IPS-18c (cell line): ENCODE data around the gene GPSM3.

Experiments used
- H3K4me3 ChIP-seq: 2 replicates; pipeline ENCODE4 v1.7.0; 2013; ENCODE audit warnings: low read depth, mild to moderate bottlenecking, low read length, moderate library complexity; ENCODE audit not compliant: insufficient read depth
- H3K9me3 ChIP-seq: one replicate; pipeline ENCODE4 v1.6.1; 2013; ENCODE audit warnings: mild to moderate bottlenecking, low read length, moderate library complexity; ENCODE audit not compliant: control insufficient read depth, insufficient read depth

Gene GPSM3

DNA sequence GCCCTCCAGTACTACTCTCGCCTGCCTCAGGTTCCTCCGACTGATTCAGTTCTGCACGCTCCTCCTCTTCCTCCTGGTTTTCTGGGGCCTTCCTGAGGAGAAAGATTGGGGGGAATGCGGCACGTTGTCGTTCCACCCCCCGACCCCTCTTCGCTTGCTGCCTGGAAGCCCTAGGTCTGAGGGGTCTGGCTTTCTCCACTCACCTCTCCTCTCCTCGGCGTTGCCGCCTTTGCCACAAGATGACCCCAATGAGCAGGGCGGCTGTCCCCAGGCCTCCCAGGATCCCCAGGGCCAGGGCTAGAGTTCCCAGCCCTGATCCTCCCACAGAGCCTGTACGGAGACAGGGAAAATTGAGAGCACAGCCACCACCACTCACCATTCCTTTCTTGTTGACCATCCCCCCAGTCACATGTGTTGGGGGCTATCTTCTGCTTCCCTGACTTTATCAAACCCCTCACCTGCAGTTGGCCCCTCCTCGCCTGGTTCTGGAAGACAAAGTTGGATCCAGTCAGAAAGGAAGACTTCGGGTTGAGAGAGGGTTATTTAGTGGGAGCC is 11.2 kb downstream of the GPSM3 start:
- no peak overlapping the region for H3K4me3 ChIP-seq
- no peaks in the 10 kb centered on the region for H3K9me3 ChIP-seq

- Histone ChIP-seq H3K9me3 (no peaks in the 10 kb centered on the region), H3K4me3 (no peak overlapping the region; the same call in 1 of the 2 replicates)
Observed at GRCh38 chr6:32179766-32180405, 12.6 kb downstream of the GPSM3 start.

DNA sequence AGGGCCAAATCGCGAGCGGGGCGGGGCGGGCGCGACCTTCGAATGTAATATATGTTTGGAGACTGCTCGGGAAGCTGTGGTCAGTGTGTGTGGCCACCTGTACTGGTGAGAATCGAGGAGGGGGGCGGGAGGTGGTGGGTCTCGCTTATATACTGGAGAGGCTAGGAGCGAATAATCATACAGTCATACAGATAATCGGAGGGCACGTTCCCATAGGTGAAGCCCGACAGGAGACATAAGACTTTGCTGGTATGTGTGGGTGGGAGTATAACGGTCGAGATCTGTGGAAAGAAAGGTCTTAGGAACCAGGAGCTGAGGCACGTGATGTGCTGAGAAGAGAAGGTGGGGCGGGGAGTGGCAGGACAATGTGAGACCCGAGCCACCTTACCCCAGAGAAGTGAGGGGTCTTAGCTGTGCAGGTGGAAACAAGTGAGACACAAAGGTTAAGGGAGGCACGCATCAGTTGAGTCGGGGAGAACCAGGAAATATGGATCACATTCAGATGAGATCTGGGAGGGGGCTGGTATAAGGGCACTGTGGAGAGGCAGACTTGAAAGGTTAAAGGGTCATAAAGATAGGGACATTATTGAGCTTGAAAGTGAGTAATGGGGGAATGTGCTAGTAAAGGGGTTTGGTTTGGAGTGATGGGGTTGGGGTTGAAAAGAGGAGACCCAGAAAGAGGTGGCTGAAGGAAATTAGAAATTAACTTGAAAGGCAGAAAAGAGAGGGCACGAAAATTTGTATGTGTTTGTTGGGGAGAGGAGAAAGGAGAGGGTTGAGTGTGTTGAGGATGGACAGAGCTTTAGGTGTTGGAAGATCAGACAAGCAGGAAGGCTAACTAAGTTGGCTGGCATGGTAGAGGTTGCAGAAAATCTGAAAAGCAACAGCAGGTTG is 13.6 kb downstream of the GPSM3 start:
- H3K9me3 ChIP-seq: no peaks in the 10 kb centered on the region
- H3K4me3 ChIP-seq: peak overlapping the region; percentile 57

DNA sequence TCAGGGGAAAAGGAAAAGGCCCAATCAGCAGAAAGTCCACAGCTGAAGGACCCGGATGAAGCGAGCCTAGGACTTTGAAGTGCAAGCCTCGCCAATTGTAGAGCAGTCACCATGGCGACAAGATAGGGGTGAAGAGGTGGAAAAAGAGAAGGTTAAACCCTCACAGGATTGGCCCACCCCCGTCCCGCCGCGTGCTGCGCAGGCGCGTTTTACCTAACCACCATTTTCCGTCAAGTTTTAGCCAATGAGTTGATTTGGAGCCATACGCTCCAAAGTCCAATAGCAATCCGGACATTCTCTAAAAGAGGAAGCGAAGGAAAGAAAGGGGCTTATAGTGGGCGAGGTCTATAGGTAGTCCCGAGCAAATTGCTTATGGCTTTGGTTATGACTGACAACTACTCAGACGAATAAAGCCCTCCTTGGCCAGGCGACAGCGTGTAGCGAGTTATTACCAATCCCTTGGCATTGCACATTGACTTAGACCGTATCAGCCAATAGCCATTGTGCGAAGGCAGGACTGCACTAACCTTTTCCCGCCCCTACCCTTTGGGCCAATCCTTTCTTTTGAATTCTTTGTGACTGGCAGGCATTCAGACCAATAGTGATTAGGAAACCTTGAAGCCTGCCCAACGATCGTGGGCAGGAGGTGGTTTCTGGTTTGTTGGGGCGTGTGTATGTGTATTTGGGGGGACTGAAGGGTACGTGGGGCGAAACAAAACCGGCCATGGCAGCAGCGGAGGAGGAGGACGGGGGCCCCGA is 14.5 kb downstream of the GPSM3 start, which contains the start of gene RNF5:
RNF5 (plus strand) TSS at position 618 of the 759 bp plus-strand sequence; CDS start at position 725, 107 bp downstream.
- no peaks in the 10 kb centered on the region for H3K9me3 ChIP-seq
- peak within 1 kb of the TSS; percentile 89 for H3K4me3 ChIP-seq

DNA sequence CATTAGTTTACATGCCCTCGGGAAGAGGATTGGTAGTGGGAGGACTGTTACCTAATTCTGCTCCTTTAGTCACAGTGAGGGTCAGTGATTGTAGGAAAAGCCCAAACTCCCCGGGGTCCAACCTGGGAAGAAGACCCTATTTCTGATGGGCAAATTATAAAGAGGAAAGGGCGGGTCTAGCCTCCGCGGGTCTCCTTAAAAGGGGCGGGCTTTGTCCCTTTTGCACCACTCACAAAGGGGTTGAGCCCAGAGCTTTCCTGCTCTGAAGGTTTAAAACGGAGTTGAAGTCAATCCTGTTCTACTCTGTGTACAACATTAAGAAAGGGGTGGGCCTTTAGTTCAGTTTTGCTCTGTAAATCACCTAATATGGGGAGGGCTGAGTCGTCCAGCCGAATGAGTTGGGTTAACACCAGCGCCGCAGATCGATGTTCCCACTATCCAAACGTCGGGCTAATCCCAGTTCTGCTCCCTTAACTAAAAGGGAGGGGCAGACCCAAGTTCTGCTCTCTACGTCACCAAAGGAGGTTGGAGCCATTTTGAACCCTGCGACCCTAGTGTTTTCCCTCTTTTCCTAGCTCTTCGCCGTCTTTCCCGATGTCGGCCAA is 15.2 kb downstream of the GPSM3 start:
- H3K9me3 ChIP-seq: no peaks in the 10 kb centered on the region
- peak overlapping the region; percentile 89 for H3K4me3 ChIP-seq

- Histone ChIP-seq H3K9me3 (no peaks in the 10 kb centered on the region), H3K4me3 (peak overlapping the region; percentile 89)
Observed at GRCh38 chr6:32176476-32177182, 15.8 kb downstream of the GPSM3 start.

DNA sequence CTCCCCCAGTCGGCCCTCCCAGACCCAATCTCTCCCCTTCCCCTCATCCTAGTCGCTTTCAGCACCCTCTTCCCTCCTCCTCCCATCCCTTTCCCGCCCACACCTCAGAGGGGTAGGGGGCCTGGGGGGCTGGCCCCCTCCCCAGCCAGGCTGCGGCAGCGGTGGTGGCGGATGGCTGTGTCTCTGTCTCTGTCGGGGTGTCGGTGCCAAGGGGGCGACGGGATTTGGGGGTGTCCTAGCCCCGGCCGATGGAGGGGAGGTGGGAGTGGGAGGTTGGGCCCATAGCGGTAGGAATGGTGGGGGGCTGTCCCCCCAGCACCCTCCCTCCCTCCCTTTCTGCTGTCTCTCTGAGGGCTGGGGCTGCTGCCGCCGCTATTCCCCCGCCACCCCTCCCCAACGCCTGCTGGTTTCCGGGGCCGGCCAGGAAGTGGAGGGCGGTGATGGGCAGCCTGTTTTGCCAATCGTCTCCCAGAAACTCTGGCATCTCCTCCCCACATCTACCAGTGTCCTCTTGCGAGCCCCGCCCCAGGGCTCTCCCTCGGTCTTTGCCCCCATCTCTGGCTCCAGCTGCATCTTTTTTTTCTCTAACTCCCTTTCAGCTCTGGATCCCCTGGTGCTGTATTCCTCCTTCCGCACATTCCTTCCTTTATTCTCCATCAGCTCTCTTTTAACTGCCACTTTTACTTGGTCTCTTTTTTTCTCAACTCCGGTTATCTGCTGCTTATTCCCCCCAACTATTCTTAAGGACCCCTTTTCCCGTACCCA is 16.6 kb downstream of the GPSM3 start, which contains the start of gene AGPAT1:
AGPAT1 (minus strand) TSS at position 374 of the 765 bp plus-strand sequence. CDS start 4,588 bp downstream, outside the sequence.
- Histone ChIP-seq H3K4me3 (peak within 1 kb of the TSS; percentile 89), H3K9me3 (no peaks in the 10 kb centered on the region)

- Histone ChIP-seq H3K9me3 (no peaks in the 10 kb centered on the region), H3K4me3 (peak overlapping the region; percentile 89)
Observed at GRCh38 chr6:32175322-32175710, 17.1 kb downstream of the GPSM3 start.

- Histone ChIP-seq H3K9me3 (no peaks in the 10 kb centered on the region), H3K4me3 (no peak overlapping the region)
Observed at GRCh38 chr6:32174416-32174815, 18.0 kb downstream of the GPSM3 start.

- no peaks in the 10 kb centered on the region for H3K9me3 ChIP-seq
- 0 out of 2 replicates have a peak overlapping the region, but pooled peaks have one; percentile 10 for H3K4me3 ChIP-seq
Observed at GRCh38 chr6:32173051-32173727, 19.3 kb downstream of the GPSM3 start.

- Histone ChIP-seq H3K4me3 (no peak overlapping the region), H3K9me3 (no peaks in the 10 kb centered on the region)
Observed at GRCh38 chr6:32171234-32171633, 21.2 kb downstream of the GPSM3 start.

- no peak overlapping the region for H3K4me3 ChIP-seq
- no peaks in the 10 kb centered on the region for H3K9me3 ChIP-seq
Observed at GRCh38 chr6:32170294-32170693, 22.1 kb downstream of the GPSM3 start.

DNA sequence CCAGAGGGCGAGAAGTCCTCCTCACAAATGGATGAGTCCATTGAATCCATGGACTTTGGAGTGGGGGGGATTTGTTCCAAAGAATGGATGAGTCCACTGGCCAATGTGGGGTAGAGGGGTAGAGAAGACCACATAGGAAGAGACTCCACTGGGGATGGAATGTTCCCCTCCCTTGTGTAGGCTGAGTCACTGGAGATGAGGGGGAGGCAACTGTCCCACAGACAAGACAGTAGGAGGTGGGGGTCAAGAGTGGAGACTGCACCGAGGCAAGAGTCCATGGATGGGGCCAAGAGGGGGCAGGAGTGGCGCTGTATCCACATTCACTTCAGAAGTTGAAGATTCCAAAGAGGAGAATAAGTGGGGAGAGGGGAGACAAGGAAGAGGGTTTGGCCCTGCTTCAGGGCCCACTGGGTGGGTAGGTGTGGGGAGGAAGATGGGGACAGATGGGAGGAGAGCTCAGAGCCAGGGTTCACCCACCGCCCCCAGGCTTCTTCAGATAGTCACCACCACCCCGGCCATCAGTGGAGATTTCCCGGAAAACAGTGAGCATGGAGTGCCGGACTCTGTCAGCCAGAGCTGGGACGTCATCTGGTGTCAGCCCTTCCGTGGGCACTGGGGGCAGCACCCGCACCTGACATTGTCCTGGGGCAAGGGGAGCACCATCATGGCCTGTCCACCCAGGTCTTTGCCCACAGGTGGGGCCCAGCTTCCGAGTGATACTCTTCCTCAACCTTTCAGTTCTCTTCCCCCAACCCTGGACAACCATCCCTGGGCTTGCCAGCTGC is 23.4 kb downstream of the GPSM3 start:
- Histone ChIP-seq H3K4me3 (no peak overlapping the region), H3K9me3 (no peaks in the 10 kb centered on the region)

DNA sequence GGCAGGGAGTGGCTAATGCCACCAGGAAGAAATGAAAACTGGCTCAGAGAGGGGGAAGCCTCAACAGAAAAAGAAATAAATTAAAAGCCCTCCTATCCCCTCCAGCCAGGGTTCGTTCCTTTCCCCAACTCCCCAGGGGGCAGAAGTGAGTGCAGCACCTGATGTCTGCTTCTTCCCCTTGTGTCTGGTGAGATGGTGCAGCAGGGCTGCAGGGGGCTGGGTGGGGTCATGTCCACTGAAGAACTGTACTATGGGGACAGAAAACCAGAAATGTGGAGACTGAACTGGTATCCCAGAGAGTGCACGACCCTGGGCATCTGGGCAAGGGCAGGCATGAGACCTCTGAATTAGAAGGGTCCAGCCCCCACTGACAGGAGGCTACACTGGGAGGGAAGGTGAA is 24.1 kb downstream of the GPSM3 start:
- H3K9me3 ChIP-seq: no peaks in the 10 kb centered on the region
- H3K4me3 ChIP-seq: no peak overlapping the region
